Measurements from ENCODE around the gene FAAH.

FAAH gene

GRCh38 chr1:46457178-46457577 lies 63.1 kb downstream of the FAAH start:
- no peak overlapping the region for H3K4me3 ChIP-seq (ENCODE audit: low read length)
- H3K27ac ChIP-seq (ENCODE audit: low read length), result no peak overlapping the region
- H3K4me1 ChIP-seq (ENCODE audit: control insufficient read depth, low read depth, low read length), result peaks cover 9% of the 10 kb centered on the region
- H3K27me3 ChIP-seq (ENCODE audit: control insufficient read depth, insufficient read depth, low read length), result peaks cover 53% of the 10 kb centered on the region
- H3K9ac ChIP-seq (ENCODE audit: low read length), result no peak overlapping the region
- H3K9me3 ChIP-seq (ENCODE audit: control insufficient read depth, low read depth, low read length), result no peaks in the 10 kb centered on the region
- no peaks in the 10 kb centered on the region for H3K36me3 ChIP-seq (ENCODE audit: control insufficient read depth, low read depth, low read length)

GRCh38 chr1:46458190-46458589 lies 64.1 kb downstream of the FAAH start:
- Histone ChIP-seq H3K9ac (ENCODE audit: low read length) (no peak overlapping the region), H3K4me1 (ENCODE audit: control insufficient read depth, low read depth, low read length) (peaks cover 7% of the 10 kb centered on the region), H3K4me3 (ENCODE audit: low read length) (no peak overlapping the region), H3K36me3 (ENCODE audit: control insufficient read depth, low read depth, low read length) (no peaks in the 10 kb centered on the region), H3K27me3 (ENCODE audit: control insufficient read depth, insufficient read depth, low read length) (peaks cover 52% of the 10 kb centered on the region), H3K27ac (ENCODE audit: low read length) (no peak overlapping the region), H3K9me3 (ENCODE audit: control insufficient read depth, low read depth, low read length) (no peaks in the 10 kb centered on the region)

- Histone ChIP-seq H3K4me1 (ENCODE audit: control insufficient read depth, low read depth, low read length) (peaks cover 7% of the 10 kb centered on the region), H3K9ac (ENCODE audit: low read length) (no peak overlapping the region), H3K9me3 (ENCODE audit: control insufficient read depth, low read depth, low read length) (no peaks in the 10 kb centered on the region), H3K4me3 (ENCODE audit: low read length) (no peak overlapping the region), H3K27ac (ENCODE audit: low read length) (no peak overlapping the region), H3K36me3 (ENCODE audit: control insufficient read depth, low read depth, low read length) (no peaks in the 10 kb centered on the region), H3K27me3 (ENCODE audit: control insufficient read depth, insufficient read depth, low read length) (peaks cover 49% of the 10 kb centered on the region)
Measured at GRCh38 chr1:46458846-46459245, 64.7 kb downstream of the FAAH start.

GRCh38 chr1:46459315-46459714 lies 65.2 kb downstream of the FAAH start:
- no peaks in the 10 kb centered on the region for H3K36me3 ChIP-seq (ENCODE audit: control insufficient read depth, low read depth, low read length)
- peaks cover 7% of the 10 kb centered on the region for H3K4me1 ChIP-seq (ENCODE audit: control insufficient read depth, low read depth, low read length)
- no peaks in the 10 kb centered on the region for H3K9me3 ChIP-seq (ENCODE audit: control insufficient read depth, low read depth, low read length)
- H3K27me3 ChIP-seq (ENCODE audit: control insufficient read depth, insufficient read depth, low read length), result peaks cover 49% of the 10 kb centered on the region
- H3K27ac ChIP-seq (ENCODE audit: low read length), result no peak overlapping the region
- no peak overlapping the region for H3K9ac ChIP-seq (ENCODE audit: low read length)
- H3K4me3 ChIP-seq (ENCODE audit: low read length), result no peak overlapping the region

- no peak overlapping the region for H3K4me3 ChIP-seq (ENCODE audit: low read length)
- H3K27ac ChIP-seq (ENCODE audit: low read length), result no peak overlapping the region
- H3K4me1 ChIP-seq (ENCODE audit: control insufficient read depth, low read depth, low read length), result peaks cover 14% of the 10 kb centered on the region
- H3K36me3 ChIP-seq (ENCODE audit: control insufficient read depth, low read depth, low read length), result no peaks in the 10 kb centered on the region
- no peaks in the 10 kb centered on the region for H3K9me3 ChIP-seq (ENCODE audit: control insufficient read depth, low read depth, low read length)
- H3K9ac ChIP-seq (ENCODE audit: low read length), result no peak overlapping the region
- H3K27me3 ChIP-seq (ENCODE audit: control insufficient read depth, insufficient read depth, low read length), result peaks cover 62% of the 10 kb centered on the region
Measured at GRCh38 chr1:46461017-46461808, 67.1 kb downstream of the FAAH start.

- H3K36me3 ChIP-seq (ENCODE audit: control insufficient read depth, low read depth, low read length), result no peaks in the 10 kb centered on the region
- H3K4me1 ChIP-seq (ENCODE audit: control insufficient read depth, low read depth, low read length), result peaks cover 15% of the 10 kb centered on the region
- H3K27me3 ChIP-seq (ENCODE audit: control insufficient read depth, insufficient read depth, low read length), result peaks cover 69% of the 10 kb centered on the region
Measured at GRCh38 chr1:46461809-46462448, 67.8 kb downstream of the FAAH start.

More at GRCh38 chr1:46461809-46462448, 67.8 kb downstream of the FAAH start:
- no peak overlapping the region for H3K27ac ChIP-seq (ENCODE audit: low read length)
- no peak overlapping the region for H3K9ac ChIP-seq (ENCODE audit: low read length)
- H3K4me3 ChIP-seq (ENCODE audit: low read length), result no peak overlapping the region
- no peaks in the 10 kb centered on the region for H3K9me3 ChIP-seq (ENCODE audit: control insufficient read depth, low read depth, low read length)

Measured in iPS-18a (cell line).